GM18520 (cell line): Measurements from ENCODE around the gene KRT84.
"Not testable (repeated sequence)": the region's sequence is repeated elsewhere in the genome, so short reads cannot be mapped to it uniquely, and the experiment has no call there.

Source experiments
- ATAC-seq: cut with Tn5 transposase; IDR thresholded peaks from one replicate; pipeline ENCODE4 v1.9.1; 2021; ENCODE audit not compliant: unreplicated experiment

The KRT84 gene

GRCh38 chr12:52346593-52346992 lies 38.9 kb downstream of the KRT84 start:
- ATAC-seq = no peak

GRCh38 chr12:52345041-52345440 lies 40.4 kb downstream of the KRT84 start:
- ATAC-seq = not testable (repeated sequence)

GRCh38 chr12:52344111-52344510 lies 41.3 kb downstream of the KRT84 start:
- no peak for ATAC-seq

- no peak for ATAC-seq
These were observed 41.9 kb downstream of the KRT84 start for GRCh38 chr12:52343550-52343949.

GRCh38 chr12:52342781-52343490 lies 42.5 kb downstream of the KRT84 start:
- ATAC-seq = no peak

GRCh38 chr12:52341066-52341580 lies 44.3 kb downstream of the KRT84 start:
- ATAC-seq = no peak

- no peak for ATAC-seq
These were observed 47.1 kb downstream of the KRT84 start for GRCh38 chr12:52338241-52338960.

GRCh38 chr12:52337054-52337453 lies 48.4 kb downstream of the KRT84 start:
- no peak for ATAC-seq

GRCh38 chr12:52336641-52337040 lies 48.8 kb downstream of the KRT84 start:
- no peak for ATAC-seq

GRCh38 chr12:52335598-52336262 lies 49.7 kb downstream of the KRT84 start:
- no peak for ATAC-seq

GRCh38 chr12:52334185-52334584 lies 51.3 kb downstream of the KRT84 start:
- no peak for ATAC-seq

- ATAC-seq = no peak
These were observed 52.1 kb downstream of the KRT84 start for GRCh38 chr12:52333321-52333720.

- ATAC-seq = no peak
These were observed 53.1 kb downstream of the KRT84 start for GRCh38 chr12:52332381-52332780.

- no peak for ATAC-seq
These were observed 53.6 kb downstream of the KRT84 start for GRCh38 chr12:52331833-52332232.

- no peak for ATAC-seq
These were observed 54.4 kb downstream of the KRT84 start for GRCh38 chr12:52331039-52331438.

GRCh38 chr12:52327830-52328500 lies 57.5 kb downstream of the KRT84 start:
- ATAC-seq = no peak
